OCI-LY7 (cell line): ENCODE data around the gene C12orf76.
"Not testable (repeated sequence)": the region's sequence is repeated elsewhere in the genome, so short reads cannot be mapped to it uniquely, and the experiment has no call there.

Experiments used
- CTCF ChIP-seq: fragments of 200-600 bp; sonication (generic); conservative IDR thresholded peaks from 2 replicates; pipeline ENCODE4 v1.5.1; 2014; ENCODE audit warnings: mild to moderate bottlenecking, antibody characterized with exemption, low read length, moderate library complexity, mixed read lengths
- EZH2phosphoT487 ChIP-seq: fragments of 200-600 bp; sonication (generic); IDR thresholded peaks from 2 replicates; pipeline ENCODE4 v1.6.1; 2018; ENCODE audit warnings: low read depth, borderline replicate concordance, mild to moderate bottlenecking, mixed run types, antibody characterized with exemption, low read length, moderate library complexity, mixed read lengths

- TF ChIP-seq CTCF, EZH2phosphoT487: not testable (repeated sequence)
Observed at GRCh38 chr12:110068115-110068514, 19.8 kb upstream of the C12orf76 start.
